Astrocyte of the cerebellum (primary cell): ENCODE results near the gene CHN1.

Experiments
- DNase-seq: peaks from one replicate; pipeline ENCODE4 v3.0.0-alpha.2; 2011; ENCODE audit warnings: low read depth
- H3K4me3 ChIP-seq: 2 replicates; pipeline ENCODE4 v1.5.1; 2011; ENCODE audit warnings: mild to moderate bottlenecking, low read depth, low read length, moderate library complexity
- in situ Hi-C: cut with HindIII; loops from 2 replicates; pipeline ENCODE4 v1.10.0; 2017; ENCODE audit warnings: low sequenced_read_pairs
- TF ChIP-seq, protein P1 (sequence below): IDR thresholded peaks from 2 replicates; pipeline ENCODE4 v1.5.1; 2012; ENCODE audit warnings: low read length, low read depth, moderate library complexity, mild to moderate bottlenecking; ENCODE audit errors: missing control alignments

Gene CHN1

DNA sequence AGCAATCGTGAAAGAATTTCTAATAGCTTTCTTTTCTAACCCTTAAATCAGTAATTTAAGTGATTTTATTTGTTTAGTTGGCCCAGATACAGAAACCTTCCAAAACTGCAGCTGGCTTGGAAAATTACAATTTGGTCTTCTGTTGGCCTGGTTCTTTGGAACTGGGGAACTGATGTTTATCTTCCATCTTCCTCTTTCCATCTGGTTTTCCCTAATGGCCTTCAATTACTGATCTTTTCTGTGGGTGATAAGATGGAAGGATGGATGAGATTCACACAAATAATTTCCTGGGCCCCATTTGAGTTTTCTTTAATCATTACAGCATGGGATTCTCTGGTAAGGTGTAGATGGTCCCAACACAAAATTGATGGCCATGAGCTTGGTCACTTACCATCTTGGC, 134.4 kb downstream of the CHN1 start:
- no peak overlapping the region for H3K4me3 ChIP-seq
- TF ChIP-seq, protein P1, sequence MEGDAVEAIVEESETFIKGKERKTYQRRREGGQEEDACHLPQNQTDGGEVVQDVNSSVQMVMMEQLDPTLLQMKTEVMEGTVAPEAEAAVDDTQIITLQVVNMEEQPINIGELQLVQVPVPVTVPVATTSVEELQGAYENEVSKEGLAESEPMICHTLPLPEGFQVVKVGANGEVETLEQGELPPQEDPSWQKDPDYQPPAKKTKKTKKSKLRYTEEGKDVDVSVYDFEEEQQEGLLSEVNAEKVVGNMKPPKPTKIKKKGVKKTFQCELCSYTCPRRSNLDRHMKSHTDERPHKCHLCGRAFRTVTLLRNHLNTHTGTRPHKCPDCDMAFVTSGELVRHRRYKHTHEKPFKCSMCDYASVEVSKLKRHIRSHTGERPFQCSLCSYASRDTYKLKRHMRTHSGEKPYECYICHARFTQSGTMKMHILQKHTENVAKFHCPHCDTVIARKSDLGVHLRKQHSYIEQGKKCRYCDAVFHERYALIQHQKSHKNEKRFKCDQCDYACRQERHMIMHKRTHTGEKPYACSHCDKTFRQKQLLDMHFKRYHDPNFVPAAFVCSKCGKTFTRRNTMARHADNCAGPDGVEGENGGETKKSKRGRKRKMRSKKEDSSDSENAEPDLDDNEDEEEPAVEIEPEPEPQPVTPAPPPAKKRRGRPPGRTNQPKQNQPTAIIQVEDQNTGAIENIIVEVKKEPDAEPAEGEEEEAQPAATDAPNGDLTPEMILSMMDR: no peak
- in situ Hi-C loops: loop anchor here (5.0 kb wide), 1 partner anchor 102 kb away; no protein-coding TSS in a partner anchor
- no peak for DNase-seq

DNA sequence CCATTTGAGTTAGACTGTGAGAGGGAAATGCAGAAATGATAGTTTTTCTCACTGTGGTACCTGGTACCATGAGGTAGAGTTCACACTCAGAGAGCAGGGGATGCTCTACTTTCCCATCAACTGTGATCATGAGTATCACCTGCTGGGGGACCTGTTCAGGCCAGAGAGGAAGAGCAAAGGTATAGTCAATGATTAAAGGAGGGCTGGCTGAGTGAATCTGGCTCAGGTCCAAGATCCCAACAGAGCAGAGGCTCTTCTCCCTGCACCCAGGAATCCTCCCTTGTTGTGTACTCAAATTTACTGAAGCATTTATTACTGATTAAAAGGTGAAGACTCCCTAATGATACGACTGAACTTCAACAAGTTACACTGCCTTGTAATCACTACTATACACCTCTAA, 136.3 kb downstream of the CHN1 start:
- TF ChIP-seq, protein P1: no peak
- H3K4me3 ChIP-seq: no peak overlapping the region
- no peak for DNase-seq
- in situ Hi-C loops: no loop called here

DNA sequence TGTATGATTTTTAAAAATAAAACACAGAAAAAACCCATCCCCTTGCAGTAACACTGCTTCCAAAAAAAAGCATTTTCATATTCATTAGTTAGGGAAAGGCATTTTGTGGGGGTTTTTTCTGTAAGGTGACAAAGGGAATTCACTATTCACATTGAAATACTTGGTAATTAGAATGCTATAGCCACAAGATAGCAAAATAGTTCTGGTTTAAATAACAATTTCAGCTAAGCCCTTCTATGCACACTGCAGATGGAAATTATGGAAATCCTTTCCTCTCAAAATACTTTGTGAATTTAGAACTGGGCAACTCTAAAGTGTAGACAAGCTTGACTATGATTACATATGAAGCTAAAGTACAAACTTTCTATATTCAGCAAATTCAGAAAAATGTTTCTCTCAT, 138.8 kb downstream of the CHN1 start:
- no peak overlapping the region for H3K4me3 ChIP-seq
- TF ChIP-seq, protein P1: no peak
- DNase-seq: no peak
- in situ Hi-C loops: no loop called here

DNA sequence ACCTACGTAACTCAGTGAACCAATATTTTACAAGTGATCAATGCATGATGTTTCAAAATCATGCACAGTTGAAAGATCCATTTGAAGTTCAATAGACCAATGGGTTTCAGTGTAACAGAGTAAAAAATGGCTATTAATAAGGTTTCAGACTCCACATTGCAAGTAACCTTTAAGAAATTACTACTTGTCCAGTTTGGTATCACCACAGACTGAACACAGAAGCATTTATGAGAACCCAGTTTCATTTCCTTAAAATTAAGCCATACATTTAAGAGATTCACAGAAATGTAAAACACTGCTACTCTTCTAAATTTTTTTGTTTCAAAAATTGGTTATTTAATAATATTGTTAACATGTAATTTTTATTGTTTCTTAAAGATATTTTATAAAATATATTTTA, 142.0 kb downstream of the CHN1 start:
- no peak for DNase-seq
- TF ChIP-seq, protein P1: no peak
- no peak overlapping the region for H3K4me3 ChIP-seq
- in situ Hi-C loops: no loop called here

DNA sequence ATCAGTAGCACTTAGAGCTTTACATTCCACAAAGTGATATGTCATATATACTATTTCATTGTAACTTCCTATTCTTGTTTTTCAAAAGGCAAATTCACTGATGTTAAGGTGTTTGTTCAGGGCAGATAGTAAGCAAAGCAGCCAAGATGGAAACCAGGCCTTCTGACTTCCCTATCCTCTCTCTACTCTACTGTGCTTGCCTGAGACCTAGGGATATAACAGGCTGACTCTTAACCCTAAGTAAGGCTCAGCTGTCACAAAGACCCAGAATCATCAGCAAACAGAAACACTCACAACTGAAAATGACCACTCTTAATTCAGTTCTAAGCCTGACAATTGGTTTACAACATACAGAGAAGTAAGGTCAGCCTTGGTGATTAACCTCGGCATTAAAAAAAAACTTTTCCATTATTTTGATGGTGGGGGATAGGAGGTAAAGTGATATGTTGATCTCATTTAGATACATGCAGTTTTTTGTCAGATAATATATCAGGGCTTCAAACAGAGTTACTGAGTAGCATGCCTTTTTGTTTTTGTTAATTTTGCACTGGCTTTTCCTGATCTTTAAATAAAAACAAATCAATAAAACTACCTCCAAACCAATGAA, 145.5 kb downstream of the CHN1 start:
- DNase-seq: no peak
- H3K4me3 ChIP-seq: no peak overlapping the region
- TF ChIP-seq, protein P1: no peak
- in situ Hi-C loops: no loop called here

DNA sequence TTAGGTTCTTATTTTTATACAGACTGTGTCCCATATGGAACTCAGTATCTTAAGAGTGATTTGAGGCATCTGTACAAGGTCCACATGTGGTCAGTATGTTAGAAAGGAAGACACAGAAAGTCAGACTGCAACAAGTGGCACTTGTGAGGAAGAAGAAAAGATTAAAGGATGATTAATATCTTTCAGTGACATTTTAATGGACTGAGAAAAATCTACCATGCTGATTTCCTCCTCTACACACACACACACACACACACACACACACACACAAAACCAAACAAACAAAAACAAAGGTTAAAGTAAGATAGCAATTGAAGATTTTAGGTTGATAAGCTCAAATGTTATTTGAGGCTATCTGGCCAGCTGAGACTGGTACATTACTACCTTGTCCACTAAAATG, 146.4 kb downstream of the CHN1 start:
- TF ChIP-seq, protein P1: no peak
- DNase-seq: no peak
- no peak overlapping the region for H3K4me3 ChIP-seq
- in situ Hi-C loops: no loop called here
